T-helper 17 cell (primary cell): Measurements from ENCODE around the gene CCL26. TPM values are rescaled to one million over a fixed set of nuclear protein-coding genes. Genes with fewer than 3 reads are reported as not detected.
"Not testable (repeated sequence)": the region's sequence is repeated elsewhere in the genome, so short reads cannot be mapped to it uniquely, and the experiment has no call there.

Experiments used
- ATAC-seq: fragments of 150-1000 bp; cut with Tn5 transposase; 2 replicates; pipeline ENCODE4 v1.10.0; 2021; ENCODE audit warnings: mild to moderate bottlenecking, moderate library complexity
- DNase-seq, 3 donors: peaks; one replicate each; pipeline versions ENCODE4 v3.0.0 to v3.0.0-alpha.2; 2020 to 2021
- H3K9me3 ChIP-seq: one replicate; pipeline ENCODE4 v1.7.0; 2013; ENCODE audit warnings: low read length, mild to moderate bottlenecking; ENCODE audit not compliant: control insufficient read depth, poor library complexity, severe bottlenecking
- H3K27ac Mint-ChIP-seq: one replicate; pipeline ENCODE4 v1.8.0; 2022; ENCODE audit warnings: mild to moderate bottlenecking, moderate library complexity, mixed read lengths
- H3K27me3 Mint-ChIP-seq: one replicate; pipeline ENCODE4 v1.8.0; 2022; ENCODE audit warnings: mixed read lengths
- H3K36me3 Mint-ChIP-seq: one replicate; pipeline ENCODE4 v1.8.0; 2022; ENCODE audit warnings: low read depth, mixed read lengths
- H3K4me1 Mint-ChIP-seq: one replicate; pipeline ENCODE4 v1.8.0; 2022; ENCODE audit warnings: mild to moderate bottlenecking, mixed read lengths
- H3K4me3 Mint-ChIP-seq: one replicate; pipeline ENCODE4 v1.8.0; 2022; ENCODE audit warnings: mild to moderate bottlenecking, moderate library complexity, mixed read lengths
- total RNA-seq, 4 donors: library from RNA in 2 of 4; stranded (reverse) in 2 of 4; gene quantifications; one replicate each; pipeline ENCODE4 v1.2.3 and lab custom pipeline; 2022 to 2026

Gene CCL26
- total RNA-seq, 2 donors from 2014 or later: not detected

- H3K9me3 ChIP-seq: no peaks in the 10 kb centered on the region
- ATAC-seq (no peak), DNase-seq (no peak)
- Mint-ChIP-seq H3K27me3 (no peaks in the 10 kb centered on the region), H3K4me1 (peaks cover 18% of the 10 kb centered on the region), H3K4me3 (peak overlapping the region; percentile 47), H3K36me3 (peaks cover 3% of the 10 kb centered on the region), H3K27ac (peak overlapping the region; percentile 63)
Measured at GRCh38 chr7:75729851-75730274, 42.1 kb downstream of the CCL26 start.

GRCh38 chr7:75727881-75728593 lies 44.0 kb downstream of the CCL26 start:
- peaks cover 3% of the 10 kb centered on the region for H3K36me3 Mint-ChIP-seq
- H3K4me1 Mint-ChIP-seq: peaks cover 15% of the 10 kb centered on the region
- no peaks in the 10 kb centered on the region for H3K9me3 ChIP-seq
- H3K4me3 Mint-ChIP-seq: peak overlapping the region; percentile 47
- no peaks in the 10 kb centered on the region for H3K27me3 Mint-ChIP-seq
- peak; percentile 88 for ATAC-seq
- H3K27ac Mint-ChIP-seq: peak overlapping the region; percentile 82
- DNase-seq: no peak

GRCh38 chr7:75727351-75727750 lies 44.7 kb downstream of the CCL26 start:
- not testable (repeated sequence) for H3K9me3 ChIP-seq, H3K27me3 Mint-ChIP-seq, H3K36me3 Mint-ChIP-seq, ATAC-seq, DNase-seq, H3K4me3 Mint-ChIP-seq
- H3K27ac Mint-ChIP-seq: peak overlapping the region; percentile 82
- H3K4me1 Mint-ChIP-seq: peaks cover 15% of the 10 kb centered on the region

GRCh38 chr7:75725306-75725705 lies 46.7 kb downstream of the CCL26 start:
- DNase-seq (no peak), ATAC-seq (no peak)
- Mint-ChIP-seq H3K4me3 (no peak overlapping the region), H3K4me1 (peaks cover 15% of the 10 kb centered on the region), H3K27me3 (no peaks in the 10 kb centered on the region), H3K27ac (no peak overlapping the region), H3K36me3 (peaks cover 3% of the 10 kb centered on the region)
- no peaks in the 10 kb centered on the region for H3K9me3 ChIP-seq

GRCh38 chr7:75723444-75723843 lies 48.6 kb downstream of the CCL26 start:
- H3K27ac Mint-ChIP-seq: no peak overlapping the region
- no peaks in the 10 kb centered on the region for H3K36me3 Mint-ChIP-seq
- H3K4me1 Mint-ChIP-seq: peaks cover 6% of the 10 kb centered on the region
- H3K4me3 Mint-ChIP-seq: no peak overlapping the region
- no peak for ATAC-seq
- H3K9me3 ChIP-seq: no peaks in the 10 kb centered on the region
- DNase-seq: no peak
- no peaks in the 10 kb centered on the region for H3K27me3 Mint-ChIP-seq

GRCh38 chr7:75722373-75722772 lies 49.6 kb downstream of the CCL26 start:
- H3K27ac Mint-ChIP-seq: no peak overlapping the region
- no peaks in the 10 kb centered on the region for H3K4me1 Mint-ChIP-seq
- H3K27me3 Mint-ChIP-seq: no peaks in the 10 kb centered on the region
- no peak for ATAC-seq
- no peak overlapping the region for H3K4me3 Mint-ChIP-seq
- H3K36me3 Mint-ChIP-seq: no peaks in the 10 kb centered on the region
- no peaks in the 10 kb centered on the region for H3K9me3 ChIP-seq
- DNase-seq: no peak

GRCh38 chr7:75721922-75722321 lies 50.1 kb downstream of the CCL26 start:
- H3K9me3 ChIP-seq, ATAC-seq, DNase-seq, H3K27ac Mint-ChIP-seq, H3K4me3 Mint-ChIP-seq, H3K27me3 Mint-ChIP-seq, H3K4me1 Mint-ChIP-seq, H3K36me3 Mint-ChIP-seq: not testable (repeated sequence)

- Mint-ChIP-seq H3K4me1 (no peaks in the 10 kb centered on the region), H3K4me3 (no peak overlapping the region), H3K27me3 (no peaks in the 10 kb centered on the region), H3K36me3 (no peaks in the 10 kb centered on the region), H3K27ac (no peak overlapping the region)
- H3K9me3 ChIP-seq: no peaks in the 10 kb centered on the region
- no peak for DNase-seq
- no peak for ATAC-seq
Measured at GRCh38 chr7:75721426-75721825, 50.6 kb downstream of the CCL26 start.

GRCh38 chr7:75719626-75720025 lies 52.4 kb downstream of the CCL26 start:
- no peak for DNase-seq
- no peaks in the 10 kb centered on the region for H3K4me1 Mint-ChIP-seq
- H3K4me3 Mint-ChIP-seq: no peak overlapping the region
- peaks cover 3% of the 10 kb centered on the region for H3K36me3 Mint-ChIP-seq
- no peak overlapping the region for H3K27ac Mint-ChIP-seq
- H3K27me3 Mint-ChIP-seq: no peaks in the 10 kb centered on the region
- no peaks in the 10 kb centered on the region for H3K9me3 ChIP-seq
- ATAC-seq: no peak

Other genes with a start within 250 kb of the CCL26 start
- 1 to 10 TPM; 2.6 to 6.9 TPM for gene HIP1, start 33.3 kb downstream of the CCL26 start, total RNA-seq
- gene CCL24, start 41.6 kb upstream of the CCL26 start, total RNA-seq: not detected
- gene RHBDD2, start 106.8 kb upstream of the CCL26 start, total RNA-seq: 100 to 1,000 TPM; 136 to 140 TPM
- gene POR, start 142.9 kb upstream of the CCL26 start, total RNA-seq: 10 to 100 TPM; 48.7 to 51.0 TPM
- 10 to 100 TPM; 21.7 to 27.0 TPM for gene TMEM120A, start 222.4 kb upstream of the CCL26 start, total RNA-seq